OCI-LY1 (cell line): Measurements from ENCODE around the gene LRRC4.

Experiments used
- H2AFZ ChIP-seq: fragments of 200-600 bp; sonication (generic), shearing (Covaris generic); 2 replicates; pipeline ENCODE4 v1.6.0; 2014; ENCODE audit warnings: antibody characterized with exemption, mild to moderate bottlenecking, low read length
- H3F3A ChIP-seq: fragments of 200-600 bp; sonication (generic), shearing (Covaris generic); 2 replicates; pipeline ENCODE4 v1.6.0; 2014; ENCODE audit warnings: mild to moderate bottlenecking, antibody characterized with exemption, low read length, moderate library complexity; ENCODE audit not compliant: insufficient read depth
- H3K27ac ChIP-seq: fragments of 200-600 bp; sonication (generic); 2 replicates; pipeline ENCODE4 v1.5.1; 2014; ENCODE audit warnings: low read length, mixed run types, mild to moderate bottlenecking, low read depth; ENCODE audit not compliant: poor library complexity, severe bottlenecking
- H3K27me3 ChIP-seq: fragments of 200-600 bp; sonication (generic); 2 replicates; pipeline ENCODE4 v1.6.0; 2014; ENCODE audit warnings: antibody characterized with exemption, mild to moderate bottlenecking, low read length, moderate library complexity; ENCODE audit not compliant: insufficient read depth
- H3K36me3 ChIP-seq: fragments of 200-600 bp; sonication (generic); 2 replicates; pipeline ENCODE4 v1.6.1; 2014; ENCODE audit warnings: mild to moderate bottlenecking, antibody characterized with exemption, low read length, moderate library complexity, mixed read lengths; ENCODE audit not compliant: insufficient read depth
- H3K4me1 ChIP-seq: fragments of 200-600 bp; sonication (generic); 2 replicates; pipeline ENCODE4 v1.5.1; 2014; ENCODE audit warnings: mild to moderate bottlenecking, low read length, moderate library complexity; ENCODE audit not compliant: insufficient read depth, severe bottlenecking
- H3K4me2 ChIP-seq: fragments of 200-600 bp; sonication (generic), shearing (Covaris generic); 2 replicates; pipeline ENCODE4 v1.6.1; 2014; ENCODE audit warnings: low read length
- H3K4me3 ChIP-seq: fragments of 200-600 bp; sonication (generic); 2 replicates; pipeline ENCODE4 v1.5.1; 2014; ENCODE audit warnings: low read length, low read depth, mild to moderate bottlenecking, mixed read lengths; ENCODE audit not compliant: poor library complexity, severe bottlenecking
- H3K79me2 ChIP-seq: fragments of 200-600 bp; shearing (Covaris generic); 2 replicates; pipeline ENCODE4 v1.6.1; 2016; ENCODE audit warnings: mixed run types, low read length, mixed read lengths; ENCODE audit not compliant: insufficient read depth
- H3K9ac ChIP-seq: fragments of 200-600 bp; sonication (generic), shearing (Covaris generic); 2 replicates; pipeline ENCODE4 v1.6.1; 2014; ENCODE audit warnings: mild to moderate bottlenecking, low read length, mixed read lengths
- H3K9me2 ChIP-seq: fragments of 200-600 bp; sonication (generic), shearing (Covaris generic); 2 replicates; pipeline ENCODE4 v1.6.1; 2014; ENCODE audit warnings: low read depth, mild to moderate bottlenecking, low read length, mixed read lengths
- H3K9me3 ChIP-seq: fragments of 200-600 bp; shearing (Covaris generic); 2 replicates; pipeline ENCODE4 v1.6.1; 2014; ENCODE audit warnings: low read length, mixed read lengths
- H4K20me1 ChIP-seq: fragments of 200-600 bp; sonication (generic), shearing (Covaris generic); 2 replicates; pipeline ENCODE4 v1.6.0; 2016; ENCODE audit warnings: mild to moderate bottlenecking, low read length; ENCODE audit not compliant: insufficient read depth
- CTCF ChIP-seq: fragments of 200-600 bp; sonication (generic), shearing (Covaris generic); IDR thresholded peaks from 2 replicates; pipeline ENCODE4 v1.5.1; 2017; ENCODE audit warnings: mild to moderate bottlenecking, antibody characterized with exemption, low read length, moderate library complexity, mixed read lengths
- EZH2 ChIP-seq: fragments of 200-600 bp; sonication (generic), shearing (Covaris generic); IDR thresholded peaks from 2 replicates; pipeline ENCODE4 v1.8.0; 2017; ENCODE audit warnings: borderline replicate concordance, mixed run types, mild to moderate bottlenecking, antibody characterized with exemption, low read length, moderate library complexity, mixed read lengths

LRRC4 gene

GRCh38 chr7:128041203-128041602, 10.0 kb upstream of the LRRC4 start:
- no peak overlapping the region for H3K4me2 ChIP-seq
- H3K36me3 ChIP-seq = no peaks in the 10 kb centered on the region
- no peak for TF ChIP-seq EZH2
- no peak for TF ChIP-seq CTCF

GRCh38 chr7:128040205-128040604, 9.0 kb upstream of the LRRC4 start:
- no peaks in the 10 kb centered on the region for H3K9me2 ChIP-seq
- no peak overlapping the region for H3K9ac ChIP-seq
- H3K4me1 ChIP-seq = peaks cover 12% of the 10 kb centered on the region
- no peak overlapping the region for H2AFZ ChIP-seq
- H3K79me2 ChIP-seq = no peaks in the 10 kb centered on the region
- H3K4me2 ChIP-seq = no peak overlapping the region
- H3K9me3 ChIP-seq = no peaks in the 10 kb centered on the region
- no peaks in the 10 kb centered on the region for H4K20me1 ChIP-seq
- no peak overlapping the region for H3K4me3 ChIP-seq
- no peaks in the 10 kb centered on the region for H3F3A ChIP-seq
- H3K27me3 ChIP-seq = no peaks in the 10 kb centered on the region
- no peak for TF ChIP-seq CTCF
- no peak for TF ChIP-seq EZH2
- H3K27ac ChIP-seq = no peak overlapping the region
- H3K36me3 ChIP-seq = no peaks in the 10 kb centered on the region

More at GRCh38 chr7:128041203-128041602, 10.0 kb upstream of the LRRC4 start:
- Histone ChIP-seq H3K9ac (no peak overlapping the region), H2AFZ (no peak overlapping the region), H3K4me1 (peaks cover 11% of the 10 kb centered on the region), H3F3A (no peaks in the 10 kb centered on the region), H3K9me3 (no peaks in the 10 kb centered on the region), H3K4me3 (no peak overlapping the region), H3K27me3 (no peaks in the 10 kb centered on the region), H3K79me2 (no peaks in the 10 kb centered on the region), H3K27ac (no peak overlapping the region), H4K20me1 (no peaks in the 10 kb centered on the region), H3K9me2 (no peaks in the 10 kb centered on the region)

DNA sequence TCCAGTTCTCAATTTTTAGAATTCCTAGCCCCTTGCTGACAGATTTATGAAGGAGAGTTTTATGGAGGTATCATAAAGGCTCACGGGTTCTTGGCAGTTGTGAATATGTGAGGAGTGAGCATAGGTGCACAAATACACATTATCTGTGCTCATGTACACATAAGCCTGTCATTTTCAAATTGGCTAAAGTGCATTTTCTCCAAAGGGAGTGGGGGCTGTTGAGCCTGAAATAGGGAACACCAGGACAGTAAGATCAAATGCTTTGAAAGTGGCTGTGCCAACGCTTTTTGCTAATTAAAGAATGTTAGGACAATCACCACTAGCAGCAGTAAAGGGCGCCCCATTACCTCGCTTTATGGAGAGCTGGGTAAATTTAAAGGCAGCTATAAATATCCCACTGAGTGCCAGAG, 8.3 kb upstream of the LRRC4 start:
- Histone ChIP-seq H4K20me1 (no peaks in the 10 kb centered on the region), H3K9me3 (no peaks in the 10 kb centered on the region), H3F3A (no peaks in the 10 kb centered on the region), H3K27me3 (no peaks in the 10 kb centered on the region), H2AFZ (no peak overlapping the region), H3K79me2 (no peaks in the 10 kb centered on the region), H3K36me3 (no peaks in the 10 kb centered on the region), H3K9ac (no peak overlapping the region), H3K4me3 (no peak overlapping the region), H3K4me2 (no peak overlapping the region), H3K4me1 (peaks cover 12% of the 10 kb centered on the region), H3K9me2 (no peaks in the 10 kb centered on the region), H3K27ac (no peak overlapping the region)
- TF ChIP-seq EZH2 (no peak), CTCF (no peak)
